Measurements from ENCODE around the gene ZDHHC5.

Gene ZDHHC5

DNA sequence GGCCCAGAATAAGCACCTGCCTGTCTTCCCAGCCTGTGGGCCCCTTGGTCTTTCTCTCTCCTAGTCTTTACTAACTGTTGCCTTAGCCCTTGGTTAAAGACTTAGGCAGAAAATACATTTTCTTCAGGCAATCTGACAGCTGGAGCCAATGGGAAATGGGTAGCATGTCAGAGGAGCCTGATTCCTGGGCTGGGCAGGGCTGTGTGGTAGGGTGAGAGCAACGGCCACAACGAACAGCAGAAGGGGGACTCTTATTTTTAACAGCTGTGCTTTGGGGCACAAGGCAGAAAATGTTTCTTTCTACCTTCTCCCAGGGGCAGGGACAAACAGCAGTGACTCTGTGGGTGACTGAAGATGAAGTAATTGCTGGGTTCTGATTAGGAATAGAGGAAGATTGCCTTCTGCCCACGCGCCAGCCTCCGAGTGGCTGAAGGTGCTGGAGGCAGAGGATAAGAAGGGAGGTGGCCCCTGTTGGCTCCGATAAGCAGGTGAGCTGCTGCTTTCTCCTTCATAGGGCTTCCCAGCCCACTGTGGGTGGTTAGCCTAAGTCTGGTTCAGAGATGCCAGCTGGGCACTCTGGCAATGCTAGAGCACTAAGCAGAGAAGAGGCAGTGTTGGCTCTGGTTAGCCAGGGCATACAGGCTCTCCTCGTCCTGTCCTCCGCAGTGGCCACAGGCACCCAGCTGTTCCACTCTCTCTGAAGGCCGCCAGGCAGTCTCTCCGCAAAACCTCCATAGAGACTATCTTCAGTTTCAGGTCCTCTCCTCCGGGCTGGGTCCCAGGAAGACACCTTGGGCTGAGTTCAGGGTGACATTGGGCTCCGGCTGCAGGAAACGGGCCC, 19.7 kb upstream of the ZDHHC5 start:
- Histone ChIP-seq H3K4me1 (ENCODE audit: insufficient read depth, low read length, severe bottlenecking) (peaks cover 4% of the 10 kb centered on the region), H3K79me2 (ENCODE audit: insufficient read depth, low read length) (no peaks in the 10 kb centered on the region), H3K36me3 (ENCODE audit: insufficient read depth, low read length) (no peaks in the 10 kb centered on the region), H3K9ac (ENCODE audit: low read length) (no peak overlapping the region), H3K4me2 (ENCODE audit: low read length) (no peak overlapping the region), H3K27me3 (ENCODE audit: insufficient read depth, low read length) (peaks cover 4% of the 10 kb centered on the region; the same call in 1 of the 2 replicates), H3F3A (ENCODE audit: insufficient read depth, low read length) (no peaks in the 10 kb centered on the region), H3K9me2 (ENCODE audit: low read depth, low read length) (no peaks in the 10 kb centered on the region), H2AFZ (ENCODE audit: low read length) (no peak overlapping the region), H3K4me3 (ENCODE audit: low read depth, low read length, poor library complexity, severe bottlenecking) (no peak overlapping the region), H4K20me1 (ENCODE audit: insufficient read depth, low read length) (no peaks in the 10 kb centered on the region), H3K9me3 (ENCODE audit: low read length) (no peaks in the 10 kb centered on the region), H3K27ac (ENCODE audit: low read depth, low read length, poor library complexity, severe bottlenecking) (no peak overlapping the region)
- TF ChIP-seq, protein P1, sequence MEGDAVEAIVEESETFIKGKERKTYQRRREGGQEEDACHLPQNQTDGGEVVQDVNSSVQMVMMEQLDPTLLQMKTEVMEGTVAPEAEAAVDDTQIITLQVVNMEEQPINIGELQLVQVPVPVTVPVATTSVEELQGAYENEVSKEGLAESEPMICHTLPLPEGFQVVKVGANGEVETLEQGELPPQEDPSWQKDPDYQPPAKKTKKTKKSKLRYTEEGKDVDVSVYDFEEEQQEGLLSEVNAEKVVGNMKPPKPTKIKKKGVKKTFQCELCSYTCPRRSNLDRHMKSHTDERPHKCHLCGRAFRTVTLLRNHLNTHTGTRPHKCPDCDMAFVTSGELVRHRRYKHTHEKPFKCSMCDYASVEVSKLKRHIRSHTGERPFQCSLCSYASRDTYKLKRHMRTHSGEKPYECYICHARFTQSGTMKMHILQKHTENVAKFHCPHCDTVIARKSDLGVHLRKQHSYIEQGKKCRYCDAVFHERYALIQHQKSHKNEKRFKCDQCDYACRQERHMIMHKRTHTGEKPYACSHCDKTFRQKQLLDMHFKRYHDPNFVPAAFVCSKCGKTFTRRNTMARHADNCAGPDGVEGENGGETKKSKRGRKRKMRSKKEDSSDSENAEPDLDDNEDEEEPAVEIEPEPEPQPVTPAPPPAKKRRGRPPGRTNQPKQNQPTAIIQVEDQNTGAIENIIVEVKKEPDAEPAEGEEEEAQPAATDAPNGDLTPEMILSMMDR (IDR thresholded peaks at IDR 0.05; ENCODE audit: low read length), result no peak
- no peak for TF ChIP-seq EZH2 (IDR thresholded peaks at IDR 0.05; ENCODE audit: borderline replicate concordance, low read length)

DNA sequence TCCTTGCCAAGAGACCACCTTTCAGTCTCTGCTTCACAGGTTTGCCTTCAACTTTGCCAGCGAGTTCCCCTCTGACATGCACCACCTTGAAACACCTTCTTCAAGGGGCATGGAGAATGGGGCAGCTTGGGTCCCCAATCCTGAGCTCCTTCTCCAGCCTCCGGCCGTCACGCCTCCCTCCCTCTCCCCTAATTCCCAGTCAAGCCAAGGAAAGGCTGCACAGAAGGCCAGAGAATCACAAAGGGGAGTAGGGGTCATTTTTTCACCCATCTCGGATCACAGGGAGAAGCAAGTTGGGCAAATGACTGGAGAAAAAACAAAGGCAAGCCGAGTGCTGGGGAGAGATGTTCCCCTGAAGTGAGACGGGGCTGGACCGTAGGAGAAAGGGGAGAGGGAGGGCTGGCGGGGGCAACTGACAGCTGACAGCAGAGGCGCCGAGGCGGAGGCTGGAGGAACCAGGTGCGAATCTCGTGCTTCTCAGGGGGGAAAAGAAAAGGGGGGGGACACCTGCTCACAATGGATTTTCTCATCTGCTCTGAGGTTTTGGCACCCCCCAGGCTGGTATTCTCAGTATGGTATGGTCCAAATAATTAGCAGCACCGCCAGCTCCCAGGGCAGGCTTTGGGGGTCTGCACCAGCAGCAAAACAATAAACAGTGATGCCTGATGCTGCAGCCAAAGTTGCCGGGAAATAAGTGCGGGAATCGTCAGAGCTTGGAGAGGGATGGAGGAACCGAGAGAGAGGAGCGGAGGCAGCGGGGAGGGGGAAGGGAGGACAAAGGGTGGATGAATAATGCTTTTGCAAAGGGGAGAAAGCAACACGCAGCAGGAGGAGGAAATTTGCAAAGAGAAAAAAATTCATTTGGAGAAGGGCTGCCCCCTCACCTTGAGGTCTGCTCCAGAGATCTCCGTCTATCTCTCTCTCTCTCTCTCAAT, 18.8 kb upstream of the ZDHHC5 start:
- H3K9ac ChIP-seq (ENCODE audit: low read length), result no peak overlapping the region
- H3K4me3 ChIP-seq (ENCODE audit: low read depth, low read length, poor library complexity, severe bottlenecking), result no peak overlapping the region
- no peaks in the 10 kb centered on the region for H3F3A ChIP-seq (ENCODE audit: insufficient read depth, low read length)
- peaks cover 5% of the 10 kb centered on the region for H3K4me1 ChIP-seq (ENCODE audit: insufficient read depth, low read length, severe bottlenecking)
- no peaks in the 10 kb centered on the region for H3K79me2 ChIP-seq (ENCODE audit: insufficient read depth, low read length)
- H3K9me2 ChIP-seq (ENCODE audit: low read depth, low read length), result no peaks in the 10 kb centered on the region
- no peak overlapping the region for H3K4me2 ChIP-seq (ENCODE audit: low read length)
- TF ChIP-seq EZH2 (IDR thresholded peaks at IDR 0.05; ENCODE audit: borderline replicate concordance, low read length), result no peak
- TF ChIP-seq, protein P1 (IDR thresholded peaks at IDR 0.05; ENCODE audit: low read length), result no peak
- no peak overlapping the region for H2AFZ ChIP-seq (ENCODE audit: low read length)
- H4K20me1 ChIP-seq (ENCODE audit: insufficient read depth, low read length), result no peaks in the 10 kb centered on the region
- H3K27me3 ChIP-seq (ENCODE audit: insufficient read depth, low read length), result 0 out of 2 replicates have a peak, but pooled peaks cover 4% of the 10 kb centered on the region
- H3K9me3 ChIP-seq (ENCODE audit: low read length), result no peaks in the 10 kb centered on the region
- no peaks in the 10 kb centered on the region for H3K36me3 ChIP-seq (ENCODE audit: insufficient read depth, low read length)
- H3K27ac ChIP-seq (ENCODE audit: low read depth, low read length, poor library complexity, severe bottlenecking), result no peak overlapping the region

DNA sequence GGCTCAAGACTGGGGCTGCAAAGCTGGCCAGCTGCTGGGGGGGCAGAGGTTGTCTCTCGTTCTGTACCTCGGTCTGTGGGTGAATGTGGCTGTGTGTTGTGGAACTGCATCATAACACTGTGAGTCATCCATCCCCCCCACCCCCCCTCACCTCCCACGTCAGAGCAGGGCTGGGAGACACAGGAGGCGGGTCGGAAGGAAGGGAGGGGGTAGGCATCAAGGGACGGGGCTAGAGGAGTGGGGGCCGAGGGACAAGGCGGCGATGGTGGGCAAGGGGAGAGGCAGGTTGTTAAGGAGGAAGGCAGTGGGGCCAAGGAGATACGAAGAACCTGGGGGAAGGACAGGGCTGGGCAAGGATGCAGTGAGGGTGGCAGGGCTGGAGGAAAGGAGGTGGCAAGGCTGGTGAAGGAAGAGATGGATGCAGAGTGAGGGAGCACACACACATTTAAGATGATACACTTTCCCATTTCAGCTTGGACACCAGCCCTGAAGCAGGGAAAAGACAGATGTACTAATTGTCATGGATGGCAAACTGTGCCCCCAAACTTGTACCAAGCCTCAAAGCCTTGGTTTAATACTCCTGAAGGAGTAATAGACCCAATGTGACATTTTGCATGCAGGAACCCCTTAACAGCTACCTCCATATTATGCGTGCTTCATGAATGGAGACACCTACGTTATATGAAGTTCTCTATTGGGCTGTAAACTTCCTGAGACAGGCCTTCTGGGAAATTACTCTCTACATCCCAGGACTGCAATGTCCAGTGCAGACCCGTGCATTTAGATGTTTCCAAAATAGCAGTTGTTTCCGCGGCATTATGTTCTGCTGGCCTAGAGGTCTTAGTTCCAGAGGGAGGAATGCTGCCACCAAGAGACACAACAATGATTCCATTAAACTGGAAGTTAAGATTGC, 17.8 kb upstream of the ZDHHC5 start, which contains the start of gene YPEL4:
YPEL4 (minus strand) TSS at position 87 of the 913 bp plus-strand sequence. CDS start 2,805 bp downstream, outside the sequence.
- no peak within 1 kb of the TSS for H3K4me2 ChIP-seq (ENCODE audit: low read length)
- no peaks in the 10 kb centered on the region for H3K36me3 ChIP-seq (ENCODE audit: insufficient read depth, low read length)
- H3F3A ChIP-seq (ENCODE audit: insufficient read depth, low read length), result no peaks in the 10 kb centered on the region
- no peaks in the 10 kb centered on the region for H3K9me2 ChIP-seq (ENCODE audit: low read depth, low read length)
- no peaks in the 10 kb centered on the region for H4K20me1 ChIP-seq (ENCODE audit: insufficient read depth, low read length)
- H3K27me3 ChIP-seq (ENCODE audit: insufficient read depth, low read length), result 0 out of 2 replicates have a peak, but pooled peaks cover 4% of the 10 kb centered on the region
- no peaks in the 10 kb centered on the region for H3K9me3 ChIP-seq (ENCODE audit: low read length)
- TF ChIP-seq, protein P1 (IDR thresholded peaks at IDR 0.05; ENCODE audit: low read length), result no peak
- no peak for TF ChIP-seq EZH2 (IDR thresholded peaks at IDR 0.05; ENCODE audit: borderline replicate concordance, low read length)
- no peak within 1 kb of the TSS for H3K9ac ChIP-seq (ENCODE audit: low read length)
- H3K4me1 ChIP-seq (ENCODE audit: insufficient read depth, low read length, severe bottlenecking), result peaks cover 5% of the 10 kb centered on the region
- H3K79me2 ChIP-seq (ENCODE audit: insufficient read depth, low read length), result no peaks in the 10 kb centered on the region
- H3K4me3 ChIP-seq (ENCODE audit: low read depth, low read length, poor library complexity, severe bottlenecking), result no peak within 1 kb of the TSS
- no peak within 1 kb of the TSS for H3K27ac ChIP-seq (ENCODE audit: low read depth, low read length, poor library complexity, severe bottlenecking)
- no peak within 1 kb of the TSS for H2AFZ ChIP-seq (ENCODE audit: low read length)
